ENCODE results near the gene CXCL12. TPM values are rescaled to one million over a fixed set of nuclear protein-coding genes. Genes with fewer than 3 reads are reported as not detected.

Gene CXCL12
- polyA plus RNA-seq, 1 donor, result 46.6 TPM

GRCh38 chr10:44422153-44422552 is 37.3 kb upstream of the CXCL12 start:
- H3K27ac ChIP-seq (ENCODE audit: low read length), result no peak overlapping the region
- H3K4me3 ChIP-seq (ENCODE audit: low read length), result no peak overlapping the region
- WGBS (ENCODE audit: insufficient coverage, low lambda C conversion rate), result no CpG with 5 or more reads among the region's 2 CpGs
- no peaks in the 10 kb centered on the region for H3K36me3 ChIP-seq (ENCODE audit: control insufficient read depth, insufficient read depth, low read length)
- DNase-seq, result no peak
- H3K9me3 ChIP-seq (ENCODE audit: control insufficient read depth, low read depth, low read length), result no peaks in the 10 kb centered on the region
- no peaks in the 10 kb centered on the region for H3K4me1 ChIP-seq (ENCODE audit: control insufficient read depth, insufficient read depth, low read length)
- H3K27me3 ChIP-seq (ENCODE audit: control insufficient read depth, insufficient read depth, low read length), result no peaks in the 10 kb centered on the region

GRCh38 chr10:44419790-44420549 is 35.1 kb upstream of the CXCL12 start:
- WGBS (ENCODE audit: insufficient coverage, low lambda C conversion rate), result no CpG with 5 or more reads among the region's 2 CpGs

GRCh38 chr10:44418637-44419036 is 33.7 kb upstream of the CXCL12 start:
- Histone ChIP-seq H3K4me3 (ENCODE audit: low read length) (no peak overlapping the region), H3K4me1 (ENCODE audit: control insufficient read depth, insufficient read depth, low read length) (no peaks in the 10 kb centered on the region), H3K36me3 (ENCODE audit: control insufficient read depth, insufficient read depth, low read length) (no peaks in the 10 kb centered on the region), H3K27ac (ENCODE audit: low read length) (no peak overlapping the region), H3K27me3 (ENCODE audit: control insufficient read depth, insufficient read depth, low read length) (no peaks in the 10 kb centered on the region), H3K9me3 (ENCODE audit: control insufficient read depth, low read depth, low read length) (no peaks in the 10 kb centered on the region)
- WGBS (ENCODE audit: insufficient coverage, low lambda C conversion rate), result no CpG with 5 or more reads among the region's 8 CpGs
- DNase-seq, result no peak

More at GRCh38 chr10:44419790-44420549, 35.1 kb upstream of the CXCL12 start:
- Histone ChIP-seq H3K27ac (ENCODE audit: low read length) (no peak overlapping the region), H3K4me1 (ENCODE audit: control insufficient read depth, insufficient read depth, low read length) (no peaks in the 10 kb centered on the region), H3K27me3 (ENCODE audit: control insufficient read depth, insufficient read depth, low read length) (no peaks in the 10 kb centered on the region), H3K4me3 (ENCODE audit: low read length) (no peak overlapping the region), H3K9me3 (ENCODE audit: control insufficient read depth, low read depth, low read length) (no peaks in the 10 kb centered on the region), H3K36me3 (ENCODE audit: control insufficient read depth, insufficient read depth, low read length) (no peaks in the 10 kb centered on the region)
- DNase-seq, result no peak

- Histone ChIP-seq H3K4me1 (ENCODE audit: control insufficient read depth, insufficient read depth, low read length) (no peaks in the 10 kb centered on the region), H3K4me3 (ENCODE audit: low read length) (no peak overlapping the region), H3K36me3 (ENCODE audit: control insufficient read depth, insufficient read depth, low read length) (no peaks in the 10 kb centered on the region), H3K9me3 (ENCODE audit: control insufficient read depth, low read depth, low read length) (no peaks in the 10 kb centered on the region), H3K27ac (ENCODE audit: low read length) (no peak overlapping the region), H3K27me3 (ENCODE audit: control insufficient read depth, insufficient read depth, low read length) (no peaks in the 10 kb centered on the region)
- DNase-seq, result no peak
- WGBS (ENCODE audit: insufficient coverage, low lambda C conversion rate), result 80% methylated on average over 1 of the region's 4 CpGs
These were observed 32.9 kb upstream of the CXCL12 start for GRCh38 chr10:44417761-44418160.

GRCh38 chr10:44416936-44417335 is 32.0 kb upstream of the CXCL12 start:
- Histone ChIP-seq H3K27ac (ENCODE audit: low read length) (no peak overlapping the region), H3K9me3 (ENCODE audit: control insufficient read depth, low read depth, low read length) (no peaks in the 10 kb centered on the region), H3K36me3 (ENCODE audit: control insufficient read depth, insufficient read depth, low read length) (no peaks in the 10 kb centered on the region), H3K27me3 (ENCODE audit: control insufficient read depth, insufficient read depth, low read length) (no peaks in the 10 kb centered on the region), H3K4me1 (ENCODE audit: control insufficient read depth, insufficient read depth, low read length) (no peaks in the 10 kb centered on the region), H3K4me3 (ENCODE audit: low read length) (no peak overlapping the region)
- WGBS (ENCODE audit: insufficient coverage, low lambda C conversion rate), result no CpG with 5 or more reads among the region's 2 CpGs
- no peak for DNase-seq

- DNase-seq, result no peak
- H3K4me3 ChIP-seq (ENCODE audit: low read length), result no peak overlapping the region
- H3K36me3 ChIP-seq (ENCODE audit: control insufficient read depth, insufficient read depth, low read length), result no peaks in the 10 kb centered on the region
- no peaks in the 10 kb centered on the region for H3K27me3 ChIP-seq (ENCODE audit: control insufficient read depth, insufficient read depth, low read length)
- WGBS (ENCODE audit: insufficient coverage, low lambda C conversion rate), result 80% methylated on average over 1 of the region's 7 CpGs
- no peaks in the 10 kb centered on the region for H3K4me1 ChIP-seq (ENCODE audit: control insufficient read depth, insufficient read depth, low read length)
- H3K9me3 ChIP-seq (ENCODE audit: control insufficient read depth, low read depth, low read length), result no peaks in the 10 kb centered on the region
- no peak overlapping the region for H3K27ac ChIP-seq (ENCODE audit: low read length)
These were observed 31.3 kb upstream of the CXCL12 start for GRCh38 chr10:44416021-44416771.

GRCh38 chr10:44415121-44415520 is 30.2 kb upstream of the CXCL12 start:
- no peak for DNase-seq
- WGBS (ENCODE audit: insufficient coverage, low lambda C conversion rate), result no CpG with 5 or more reads among the region's 2 CpGs
- Histone ChIP-seq H3K27me3 (ENCODE audit: control insufficient read depth, insufficient read depth, low read length) (no peaks in the 10 kb centered on the region), H3K4me1 (ENCODE audit: control insufficient read depth, insufficient read depth, low read length) (no peaks in the 10 kb centered on the region), H3K27ac (ENCODE audit: low read length) (no peak overlapping the region), H3K9me3 (ENCODE audit: control insufficient read depth, low read depth, low read length) (no peaks in the 10 kb centered on the region), H3K36me3 (ENCODE audit: control insufficient read depth, insufficient read depth, low read length) (no peaks in the 10 kb centered on the region), H3K4me3 (ENCODE audit: low read length) (no peak overlapping the region)

- no peaks in the 10 kb centered on the region for H3K36me3 ChIP-seq (ENCODE audit: control insufficient read depth, insufficient read depth, low read length)
- no peak overlapping the region for H3K4me3 ChIP-seq (ENCODE audit: low read length)
- H3K27me3 ChIP-seq (ENCODE audit: control insufficient read depth, insufficient read depth, low read length), result no peaks in the 10 kb centered on the region
- no CpG with 5 or more reads among the region's 1 CpG for WGBS (ENCODE audit: insufficient coverage, low lambda C conversion rate)
- no peaks in the 10 kb centered on the region for H3K9me3 ChIP-seq (ENCODE audit: control insufficient read depth, low read depth, low read length)
- no peaks in the 10 kb centered on the region for H3K4me1 ChIP-seq (ENCODE audit: control insufficient read depth, insufficient read depth, low read length)
- DNase-seq, result no peak
- no peak overlapping the region for H3K27ac ChIP-seq (ENCODE audit: low read length)
These were observed 28.5 kb upstream of the CXCL12 start for GRCh38 chr10:44413416-44413815.

- no peak overlapping the region for H3K4me3 ChIP-seq (ENCODE audit: low read length)
- no peaks in the 10 kb centered on the region for H3K9me3 ChIP-seq (ENCODE audit: control insufficient read depth, low read depth, low read length)
- no peaks in the 10 kb centered on the region for H3K4me1 ChIP-seq (ENCODE audit: control insufficient read depth, insufficient read depth, low read length)
- no CpG with 5 or more reads among the region's 5 CpGs for whole genome bisulfite sequencing (ENCODE audit: insufficient coverage, low lambda C conversion rate)
- no peaks in the 10 kb centered on the region for H3K36me3 ChIP-seq (ENCODE audit: control insufficient read depth, insufficient read depth, low read length)
- DNase-seq, result no peak
- H3K27me3 ChIP-seq (ENCODE audit: control insufficient read depth, insufficient read depth, low read length), result no peaks in the 10 kb centered on the region
- H3K27ac ChIP-seq (ENCODE audit: low read length), result no peak overlapping the region
These were observed 26.4 kb upstream of the CXCL12 start for GRCh38 chr10:44411251-44411650.

- Histone ChIP-seq H3K36me3 (ENCODE audit: control insufficient read depth, insufficient read depth, low read length) (no peaks in the 10 kb centered on the region), H3K9me3 (ENCODE audit: control insufficient read depth, low read depth, low read length) (no peaks in the 10 kb centered on the region), H3K4me3 (ENCODE audit: low read length) (no peak overlapping the region), H3K4me1 (ENCODE audit: control insufficient read depth, insufficient read depth, low read length) (no peaks in the 10 kb centered on the region), H3K27ac (ENCODE audit: low read length) (no peak overlapping the region), H3K27me3 (ENCODE audit: control insufficient read depth, insufficient read depth, low read length) (peaks cover 2% of the 10 kb centered on the region)
- 63% methylated on average over 1 of the region's 2 CpGs for WGBS (ENCODE audit: insufficient coverage, low lambda C conversion rate)
- DNase-seq, result no peak
These were observed 20.0 kb upstream of the CXCL12 start for GRCh38 chr10:44404741-44405437.
